Endodermal cell (in vitro differentiated cells): ENCODE results near the gene ANKRD33B. TPM values are rescaled to one million over a fixed set of nuclear protein-coding genes. Genes with fewer than 3 reads are reported as not detected.
A peak's percentile ranks its signal among the peaks of the same experiment; 100 is the strongest.

Source experiments
- DNase-seq: peaks from one replicate; pipeline ENCODE4 v3.0.0-alpha.2; 2017
- H3K27ac ChIP-seq: 2 replicates; pipeline ENCODE4 v1.5.1; 2013; ENCODE audit warnings: mild to moderate bottlenecking, low read depth, low read length, moderate library complexity
- H3K27me3 ChIP-seq: 2 replicates; pipeline ENCODE4 v1.6.1; 2013; ENCODE audit warnings: mild to moderate bottlenecking, low read length, moderate library complexity; ENCODE audit not compliant: insufficient read depth, control insufficient read depth, poor library complexity, severe bottlenecking
- H3K36me3 ChIP-seq: 2 replicates; pipeline ENCODE4 v1.7.0; 2013; ENCODE audit warnings: mild to moderate bottlenecking, low read length, moderate library complexity; ENCODE audit not compliant: control insufficient read depth, insufficient read depth
- H3K4me1 ChIP-seq: one replicate; pipeline ENCODE4 v1.7.0; 2013; ENCODE audit warnings: low read length; ENCODE audit not compliant: control insufficient read depth, insufficient read depth
- H3K4me3 ChIP-seq: 2 replicates; pipeline ENCODE4 v1.5.1; 2013; ENCODE audit warnings: mild to moderate bottlenecking, low read length, moderate library complexity
- H3K9ac ChIP-seq: 2 replicates; pipeline ENCODE4 v1.6.1; 2013; ENCODE audit warnings: mild to moderate bottlenecking, low read length, moderate library complexity; ENCODE audit not compliant: poor library complexity, severe bottlenecking; ENCODE audit errors: extremely low read depth
- H3K9me3 ChIP-seq: 2 replicates; pipeline ENCODE4 v1.6.1; 2013; ENCODE audit warnings: mild to moderate bottlenecking, low read length, moderate library complexity; ENCODE audit not compliant: control insufficient read depth
- H3K27ac Mint-ChIP-seq: 2 replicates; pipeline ENCODE4 v1.8.0; 2020; ENCODE audit warnings: mixed read lengths
- H3K27me3 Mint-ChIP-seq: 2 replicates; pipeline ENCODE4 v1.8.0; 2021; ENCODE audit warnings: mild to moderate bottlenecking, mixed read lengths; ENCODE audit not compliant: insufficient read depth
- H3K36me3 Mint-ChIP-seq: 2 replicates; pipeline ENCODE4 v1.8.0; 2020; ENCODE audit warnings: low read depth, mixed read lengths
- H3K4me1 Mint-ChIP-seq: 2 replicates; pipeline ENCODE4 v1.8.0; 2020; ENCODE audit warnings: mixed read lengths
- H3K4me3 Mint-ChIP-seq: 2 replicates; pipeline ENCODE4 v1.8.0; 2020; ENCODE audit warnings: mild to moderate bottlenecking, moderate library complexity, mixed read lengths
- H3K9me3 Mint-ChIP-seq: 2 replicates; pipeline ENCODE4 v1.8.0; 2020; ENCODE audit warnings: mild to moderate bottlenecking, mixed read lengths
- CTCF ChIP-seq: fragments of 200-600 bp; sonication (generic); conservative IDR thresholded peaks from 2 replicates; pipeline ENCODE4 v1.5.0; 2021; ENCODE audit warnings: antibody characterized with exemption, mild to moderate bottlenecking
- WGBS, 2 experiments: methylation state at CpG; one replicate each; pipeline versions ENCODE4 v1.1.5 to v1.1.7; 2013; ENCODE audit warnings: missing lambda C conversion rate in 2 of 2, mixed read lengths in 1 of 2; ENCODE audit not compliant: insufficient coverage in 1 of 2, insufficient read length in 1 of 2; 5-methylcytosine and 5-hydroxymethylcytosine counted together
- total RNA-seq, 2 donors: library from RNA; stranded (reverse); fragmentation: NEBNext Ultra II Directional in 1 of 2; extraction: Animal tissue kit (Norgen Biotek cat#: 25700) in 1 of 2; gene quantifications; 2 replicates in 1 of 2; 3 replicates in 1 of 2; pipeline ENCODE4 v1.2.1, GENCODE V29; 2021

Gene ANKRD33B
- total RNA-seq, 2 donors from 2014 or later, result 21.9 to 37.2 TPM

GRCh38 chr5:10550222-10550995 is 13.5 kb upstream of the ANKRD33B start:
- Histone ChIP-seq H3K9me3 (no peaks in the 10 kb centered on the region), H3K27ac (peak overlapping the region; percentile 55), H3K27me3 (no peaks in the 10 kb centered on the region), H3K4me1 (peaks cover 6% of the 10 kb centered on the region), H3K9ac (peak overlapping the region; percentile 48), H3K36me3 (no peaks in the 10 kb centered on the region), H3K4me3 (no peak overlapping the region)
- WGBS, 2 experiments, result 75 to 81% methylated on average over 8 to 10 of the region's 10 CpGs
- peak; percentile 63 for DNase-seq
- H3K4me3 Mint-ChIP-seq, result no peak overlapping the region
- no peak for TF ChIP-seq CTCF
- H3K36me3 Mint-ChIP-seq, result no peaks in the 10 kb centered on the region
- peak overlapping the region; percentile 100 for H3K27ac Mint-ChIP-seq
- peaks cover 3% of the 10 kb centered on the region for H3K9me3 Mint-ChIP-seq
- peaks cover 38% of the 10 kb centered on the region for H3K4me1 Mint-ChIP-seq
- peaks cover 7% of the 10 kb centered on the region for H3K27me3 Mint-ChIP-seq

GRCh38 chr5:10551782-10552138 is 12.1 kb upstream of the ANKRD33B start:
- 64 to 66% methylated on average over 3 of the region's 3 CpGs for WGBS, 2 experiments
- H3K4me3 Mint-ChIP-seq, result peak overlapping the region; percentile 44
- peaks cover 13% of the 10 kb centered on the region for H3K27me3 Mint-ChIP-seq
- no peaks in the 10 kb centered on the region for H3K36me3 Mint-ChIP-seq
- H3K27me3 ChIP-seq, result no peaks in the 10 kb centered on the region
- peak overlapping the region; percentile 62 for H3K9ac ChIP-seq
- peaks cover 41% of the 10 kb centered on the region for H3K4me1 Mint-ChIP-seq
- no peaks in the 10 kb centered on the region for H3K9me3 ChIP-seq
- peaks cover 6% of the 10 kb centered on the region for H3K4me1 ChIP-seq
- no peaks in the 10 kb centered on the region for H3K36me3 ChIP-seq
- peaks cover 3% of the 10 kb centered on the region for H3K9me3 Mint-ChIP-seq
- peak overlapping the region; percentile 100 for H3K27ac Mint-ChIP-seq
- H3K27ac ChIP-seq, result peak overlapping the region; percentile 33
- H3K4me3 ChIP-seq, result no peak overlapping the region
- DNase-seq, result no peak
- TF ChIP-seq CTCF, result no peak

- peak overlapping the region; percentile 44 for H3K4me3 Mint-ChIP-seq
- Histone ChIP-seq H3K27ac (no peak overlapping the region), H3K9me3 (no peaks in the 10 kb centered on the region), H3K4me1 (peaks cover 6% of the 10 kb centered on the region), H3K4me3 (no peak overlapping the region), H3K36me3 (no peaks in the 10 kb centered on the region), H3K27me3 (no peaks in the 10 kb centered on the region), H3K9ac (peak overlapping the region; percentile 62)
- 92 to 95% methylated on average over 10 to 14 of the region's 14 CpGs for WGBS, 2 experiments
- peaks cover 3% of the 10 kb centered on the region for H3K9me3 Mint-ChIP-seq
- peaks cover 45% of the 10 kb centered on the region for H3K4me1 Mint-ChIP-seq
- H3K36me3 Mint-ChIP-seq, result no peaks in the 10 kb centered on the region
- H3K27ac Mint-ChIP-seq, result peak overlapping the region; percentile 100
- no peak for TF ChIP-seq CTCF
- DNase-seq, result peak; percentile 55
- H3K27me3 Mint-ChIP-seq, result peaks cover 19% of the 10 kb centered on the region
These were observed 11.4 kb upstream of the ANKRD33B start for GRCh38 chr5:10552183-10553143.
